ENCODE measurements around the gene CDKL1. TPM values are rescaled to one million over a fixed set of nuclear protein-coding genes. Genes with fewer than 3 reads are reported as not detected.

Gene CDKL1
- total RNA-seq, 1 donor from 2014 or later = 2.4 TPM

DNA sequence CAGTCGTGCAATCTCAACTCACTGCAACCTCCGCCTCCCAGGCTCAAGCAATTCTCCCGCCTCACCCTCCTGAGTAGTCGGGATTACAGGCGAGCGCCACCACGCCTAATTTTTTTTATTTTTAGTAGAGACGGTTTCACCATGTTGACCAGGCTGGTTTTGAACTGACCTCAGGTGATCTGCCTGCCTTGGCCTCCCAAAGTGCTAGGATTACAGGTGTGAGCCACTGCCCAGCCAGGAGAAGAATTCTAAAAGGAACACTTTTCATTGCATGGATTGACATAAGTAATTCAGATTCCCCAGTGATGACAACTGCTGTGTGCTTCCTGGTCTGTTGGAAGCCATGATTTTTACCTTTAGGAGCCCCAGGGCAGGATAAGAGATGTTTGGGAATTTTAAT is 62.5 kb downstream of the CDKL1 start:
- no peak for DNase-seq (ENCODE audit: low read depth)
- TF ChIP-seq, protein P1, sequence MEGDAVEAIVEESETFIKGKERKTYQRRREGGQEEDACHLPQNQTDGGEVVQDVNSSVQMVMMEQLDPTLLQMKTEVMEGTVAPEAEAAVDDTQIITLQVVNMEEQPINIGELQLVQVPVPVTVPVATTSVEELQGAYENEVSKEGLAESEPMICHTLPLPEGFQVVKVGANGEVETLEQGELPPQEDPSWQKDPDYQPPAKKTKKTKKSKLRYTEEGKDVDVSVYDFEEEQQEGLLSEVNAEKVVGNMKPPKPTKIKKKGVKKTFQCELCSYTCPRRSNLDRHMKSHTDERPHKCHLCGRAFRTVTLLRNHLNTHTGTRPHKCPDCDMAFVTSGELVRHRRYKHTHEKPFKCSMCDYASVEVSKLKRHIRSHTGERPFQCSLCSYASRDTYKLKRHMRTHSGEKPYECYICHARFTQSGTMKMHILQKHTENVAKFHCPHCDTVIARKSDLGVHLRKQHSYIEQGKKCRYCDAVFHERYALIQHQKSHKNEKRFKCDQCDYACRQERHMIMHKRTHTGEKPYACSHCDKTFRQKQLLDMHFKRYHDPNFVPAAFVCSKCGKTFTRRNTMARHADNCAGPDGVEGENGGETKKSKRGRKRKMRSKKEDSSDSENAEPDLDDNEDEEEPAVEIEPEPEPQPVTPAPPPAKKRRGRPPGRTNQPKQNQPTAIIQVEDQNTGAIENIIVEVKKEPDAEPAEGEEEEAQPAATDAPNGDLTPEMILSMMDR (IDR thresholded peaks at IDR 0.05; ENCODE audit: insufficient read depth, low read length, poor library complexity, severe bottlenecking) = no peak
- H3K4me3 ChIP-seq (ENCODE audit: low read depth, low read length) = no peak overlapping the region
- no peaks in the 10 kb centered on the region for H3K36me3 ChIP-seq (ENCODE audit: control insufficient read depth, insufficient read depth, low read length)
- no peaks in the 10 kb centered on the region for H3K27me3 ChIP-seq (ENCODE audit: control insufficient read depth, insufficient read depth, low read length)

GRCh38 chr14:50333014-50333509 is 63.6 kb downstream of the CDKL1 start:
- Histone ChIP-seq H3K4me3 (ENCODE audit: low read depth, low read length) (no peak overlapping the region), H3K27me3 (ENCODE audit: control insufficient read depth, insufficient read depth, low read length) (no peaks in the 10 kb centered on the region), H3K36me3 (ENCODE audit: control insufficient read depth, insufficient read depth, low read length) (no peaks in the 10 kb centered on the region)
- no peak for DNase-seq (ENCODE audit: low read depth)
- TF ChIP-seq, protein P1 (IDR thresholded peaks at IDR 0.05; ENCODE audit: insufficient read depth, low read length, poor library complexity, severe bottlenecking) = no peak

DNA sequence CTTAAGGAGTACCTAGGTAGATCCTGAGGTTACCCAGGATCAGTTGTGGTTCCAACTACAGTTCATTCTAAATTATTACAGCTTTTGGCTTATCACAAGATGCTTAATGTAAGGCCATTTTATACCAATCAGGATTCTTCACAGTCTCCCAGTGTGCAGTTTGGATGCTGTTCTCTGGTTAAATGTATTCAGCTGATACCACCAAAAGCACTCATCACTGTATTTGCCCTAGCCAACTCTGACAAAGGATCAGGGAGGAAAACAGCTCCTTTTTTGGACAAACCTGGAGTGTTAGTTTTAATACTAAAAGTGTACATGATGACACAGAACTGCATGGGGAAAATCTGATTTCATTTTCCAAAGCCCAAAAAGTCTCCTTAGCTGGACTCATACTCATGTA is 65.1 kb downstream of the CDKL1 start:
- Histone ChIP-seq H3K36me3 (ENCODE audit: control insufficient read depth, insufficient read depth, low read length) (no peaks in the 10 kb centered on the region), H3K27me3 (ENCODE audit: control insufficient read depth, insufficient read depth, low read length) (no peaks in the 10 kb centered on the region), H3K4me3 (ENCODE audit: low read depth, low read length) (no peak overlapping the region)
- TF ChIP-seq, protein P1 (IDR thresholded peaks at IDR 0.05; ENCODE audit: insufficient read depth, low read length, poor library complexity, severe bottlenecking) = no peak
- no peak for DNase-seq (ENCODE audit: low read depth)

DNA sequence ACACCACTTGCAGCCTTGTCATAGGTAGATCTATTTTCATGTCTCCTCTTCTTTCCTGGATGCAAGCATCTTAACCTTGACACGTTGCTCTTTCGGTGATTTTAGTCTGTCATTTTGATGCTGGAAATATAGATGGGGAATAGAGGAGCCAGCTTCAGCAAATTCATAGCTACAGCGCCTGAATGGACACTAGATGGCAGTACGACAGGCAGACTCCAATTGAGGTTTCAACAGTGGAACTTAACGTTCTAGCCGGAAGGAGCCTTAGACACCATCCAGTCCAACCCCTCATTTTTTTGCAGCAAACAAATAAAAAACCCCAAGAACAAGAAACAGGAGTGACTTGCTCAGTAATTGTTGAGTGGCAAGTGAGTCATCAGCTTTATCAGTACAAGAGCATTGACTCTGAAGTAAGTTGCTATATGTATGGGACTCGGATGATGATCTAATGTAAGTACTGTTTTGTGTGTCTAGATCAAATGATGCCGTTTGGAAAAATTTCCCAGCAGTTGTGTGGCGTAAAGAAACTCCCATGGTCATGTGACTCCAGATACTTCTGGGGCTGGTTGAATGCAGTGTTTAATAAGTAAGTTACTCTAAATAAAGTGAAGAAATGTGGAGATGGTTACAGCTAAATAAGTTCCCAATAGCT is 75.5 kb downstream of the CDKL1 start:
- peak; percentile 78 for DNase-seq (ENCODE audit: low read depth)
- no peaks in the 10 kb centered on the region for H3K27me3 ChIP-seq (ENCODE audit: control insufficient read depth, insufficient read depth, low read length)
- H3K4me3 ChIP-seq (ENCODE audit: low read depth, low read length) = no peak overlapping the region
- no peaks in the 10 kb centered on the region for H3K36me3 ChIP-seq (ENCODE audit: control insufficient read depth, insufficient read depth, low read length)
- TF ChIP-seq, protein P1 (IDR thresholded peaks at IDR 0.05; ENCODE audit: insufficient read depth, low read length, poor library complexity, severe bottlenecking) = peak; percentile 86

DNA sequence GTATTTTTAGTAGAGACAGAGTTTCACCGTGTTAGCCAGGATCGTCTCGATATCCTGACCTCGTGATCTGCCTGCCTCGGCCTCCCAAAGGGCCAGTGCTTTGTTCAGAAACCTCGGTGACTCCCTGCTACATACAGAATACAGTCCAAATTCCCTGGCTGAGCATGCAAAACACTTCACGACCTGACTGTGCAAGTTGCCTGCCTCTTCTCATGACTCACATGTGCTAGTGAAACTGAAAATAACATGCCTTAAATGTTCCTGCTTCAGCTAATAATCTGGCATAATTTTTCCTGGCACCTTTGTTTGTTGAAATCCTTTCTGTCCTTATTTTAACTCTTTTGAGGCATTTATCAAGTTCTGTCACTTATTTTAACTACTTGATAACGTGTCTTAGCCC is 76.4 kb downstream of the CDKL1 start:
- no peak for DNase-seq (ENCODE audit: low read depth)
- H3K4me3 ChIP-seq (ENCODE audit: low read depth, low read length) = no peak overlapping the region
- no peaks in the 10 kb centered on the region for H3K27me3 ChIP-seq (ENCODE audit: control insufficient read depth, insufficient read depth, low read length)
- no peaks in the 10 kb centered on the region for H3K36me3 ChIP-seq (ENCODE audit: control insufficient read depth, insufficient read depth, low read length)
- TF ChIP-seq, protein P1 (IDR thresholded peaks at IDR 0.05; ENCODE audit: insufficient read depth, low read length, poor library complexity, severe bottlenecking) = no peak

DNA sequence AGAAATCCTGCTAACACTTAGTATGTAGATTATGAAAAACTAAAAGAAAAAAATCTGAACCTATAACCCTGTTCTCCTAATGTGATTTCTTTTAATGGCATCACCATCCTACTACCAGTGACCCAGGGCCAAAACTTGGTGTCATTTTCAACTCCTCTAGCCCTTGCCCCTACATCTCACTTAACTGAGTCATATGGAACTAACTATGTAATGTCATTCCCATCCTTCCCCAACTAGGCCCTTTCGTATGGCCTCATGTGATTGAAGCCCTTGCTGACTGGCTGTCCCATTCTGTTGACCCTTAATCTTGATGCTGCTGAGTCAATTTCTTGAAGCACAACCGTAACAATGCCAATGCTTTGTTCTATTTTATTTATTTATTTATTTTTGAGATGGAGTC is 77.0 kb downstream of the CDKL1 start:
- H3K36me3 ChIP-seq (ENCODE audit: control insufficient read depth, insufficient read depth, low read length) = no peaks in the 10 kb centered on the region
- no peaks in the 10 kb centered on the region for H3K27me3 ChIP-seq (ENCODE audit: control insufficient read depth, insufficient read depth, low read length)
- TF ChIP-seq, protein P1 (IDR thresholded peaks at IDR 0.05; ENCODE audit: insufficient read depth, low read length, poor library complexity, severe bottlenecking) = no peak
- H3K4me3 ChIP-seq (ENCODE audit: low read depth, low read length) = no peak overlapping the region
- DNase-seq (ENCODE audit: low read depth) = no peak
